HepG2 (cell line): ENCODE measurements around the gene C1QTNF12. TPM values are rescaled to one million over a fixed set of nuclear protein-coding genes. Genes with fewer than 3 reads are reported as not detected.

ENCODE experiments used
- CBFB ChIP-seq: sonication (generic); formaldehyde crosslinking; IDR thresholded peaks from 2 replicates; pipeline ENCODE4 v1.4.0; 2020; ENCODE audit warnings: missing genetic modification reagents
- DNMT3B ChIP-seq: conservative IDR thresholded peaks from 2 replicates; pipeline ENCODE4 v1.6.1; 2016; ENCODE audit warnings: missing biosample characterization, control low read depth
- FOXJ3 ChIP-seq: sonication (generic); formaldehyde crosslinking; IDR thresholded peaks from 2 replicates; pipeline ENCODE4 v1.4.0; 2020; ENCODE audit warnings: missing genetic modification reagents, mild to moderate bottlenecking, borderline replicate concordance
- ISL2 ChIP-seq: sonication (generic); formaldehyde crosslinking; IDR thresholded peaks from 2 replicates; pipeline ENCODE4 v1.5.0; 2020; ENCODE audit warnings: missing genetic modification reagents
- PCBP1 ChIP-seq: fragments of 200-400 bp; formaldehyde crosslinking; IDR thresholded peaks from 2 replicates; pipeline ENCODE4 v1.6.1; 2017; ENCODE audit warnings: mild to moderate bottlenecking, low read depth, low read length, borderline replicate concordance
- SALL1 ChIP-seq: sonication (generic); formaldehyde crosslinking; IDR thresholded peaks from 2 replicates; pipeline ENCODE4 v1.8.0; 2022; ENCODE audit warnings: mild to moderate bottlenecking, missing genetic modification reagents
- ZNF367 ChIP-seq: sonication (generic); formaldehyde crosslinking; IDR thresholded peaks from 2 replicates; pipeline ENCODE4 v1.4.0; 2020; ENCODE audit warnings: missing genetic modification reagents, borderline replicate concordance
- ZNF557 ChIP-seq: sonication (generic); formaldehyde crosslinking; IDR thresholded peaks from 2 replicates; pipeline ENCODE4 v1.4.0; 2020; ENCODE audit warnings: missing genetic modification reagents
- ZNF558 ChIP-seq: sonication (generic); formaldehyde crosslinking; IDR thresholded peaks from 2 replicates; pipeline ENCODE4 v1.9.0; 2022; ENCODE audit warnings: mild to moderate bottlenecking, missing genetic modification reagents, borderline replicate concordance
- ZNF646 ChIP-seq: sonication (generic); formaldehyde crosslinking; IDR thresholded peaks from 2 replicates; pipeline ENCODE4 v1.9.0; 2021; ENCODE audit warnings: mild to moderate bottlenecking, missing genetic modification reagents
- ZNF704 ChIP-seq: sonication (generic); formaldehyde crosslinking; IDR thresholded peaks from 2 replicates; pipeline ENCODE4 v1.8.1; 2023; ENCODE audit warnings: mild to moderate bottlenecking, inconsistent platforms, moderate library complexity, missing genetic modification reagents, borderline replicate concordance
- ZSCAN21 ChIP-seq: sonication (generic); formaldehyde crosslinking; IDR thresholded peaks from 2 replicates; pipeline ENCODE4 v1.8.0; 2022; ENCODE audit warnings: mild to moderate bottlenecking, missing genetic modification reagents, moderate library complexity, borderline replicate concordance
- polyA plus RNA-seq, 8 experiments: library from polyadenylated mRNA; depleted of rRNA in 3 of 8; stranded (reverse) in 7 of 8; unstranded in 1 of 8; fragments of >200 nt; fragmentation: Illumina TruSeq in 4 of 8; extraction: Trizol in 4 of 8; gene quantifications; 2 replicates each; pipeline versions ENCODE4 v1.2.1 to v1.2.3, GENCODE V29; 2011 to 2016; ENCODE audit warnings: low read depth in 4 of 8, missing spikeins in 1 of 8, mixed read lengths in 1 of 8; ENCODE audit not compliant: insufficient read depth in 1 of 8
- total RNA-seq, 5 experiments: library from RNA; depleted of rRNA; stranded (reverse); fragments of >200 nt; fragmentation: Illumina TruSeq; extraction: Trizol; gene quantifications; 2 replicates each; pipeline ENCODE4 v1.2.3, GENCODE V29; 2016; ENCODE audit warnings: low read depth in 1 of 5
- TF ChIP-seq, protein P1 (sequence below): IDR thresholded peaks from 2 replicates; pipeline ENCODE4 v1.4.0; 2020; ENCODE audit warnings: mild to moderate bottlenecking, missing genetic modification reagents
- TF ChIP-seq, protein P2 (sequence below): sonication (generic); formaldehyde crosslinking; IDR thresholded peaks from 2 replicates; pipeline ENCODE4 v1.4.0; 2020; ENCODE audit warnings: missing genetic modification reagents

C1QTNF12 gene
- total and polyA plus RNA-seq, 2 of the 13 experiments (the other 11 are each of a cell fraction or from before 2014, with no cell fraction given), result 0.18 to 0.64 TPM

DNA sequence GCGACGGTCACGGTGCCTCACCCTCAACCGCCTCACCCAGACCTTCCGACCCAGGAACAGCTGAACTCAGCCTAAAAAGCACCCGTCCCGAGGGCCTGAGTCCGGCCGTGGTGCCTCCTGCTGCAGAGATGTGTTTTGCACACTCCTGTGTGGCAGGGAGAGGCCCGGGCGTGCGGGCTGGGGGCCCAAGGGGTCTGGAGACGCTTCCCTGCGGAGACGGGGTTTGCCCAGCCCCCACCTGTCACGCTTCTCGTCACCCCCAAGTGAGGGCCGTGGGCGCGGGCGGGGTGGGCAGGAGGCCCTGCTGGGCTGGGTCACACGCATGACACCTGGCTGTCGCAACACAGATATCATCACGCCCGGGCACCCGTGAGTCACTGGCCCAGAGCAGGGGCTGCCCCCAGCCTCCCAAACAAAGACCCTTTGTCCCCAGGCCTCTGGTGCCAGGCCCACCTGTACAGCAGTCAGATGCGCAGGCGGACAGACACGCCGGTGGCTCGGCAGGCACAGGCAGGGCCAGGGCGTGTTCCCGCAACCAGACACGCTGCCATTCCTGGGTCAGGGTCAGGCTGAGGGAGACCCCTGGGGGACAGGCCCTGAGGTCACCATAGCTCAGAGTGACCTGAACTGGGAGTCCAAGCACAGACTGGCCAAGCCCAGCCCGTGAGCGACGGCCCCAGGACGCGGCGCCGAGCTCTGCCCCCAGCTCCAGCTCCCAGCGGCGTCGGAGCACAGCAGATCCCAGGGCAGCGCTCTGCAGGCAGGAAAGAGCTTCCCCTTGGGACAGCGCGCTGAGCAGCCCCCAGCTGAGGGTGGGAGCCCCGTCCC lies 8.4 kb downstream of the C1QTNF12 start (continued):
- TF ChIP-seq, protein P1, sequence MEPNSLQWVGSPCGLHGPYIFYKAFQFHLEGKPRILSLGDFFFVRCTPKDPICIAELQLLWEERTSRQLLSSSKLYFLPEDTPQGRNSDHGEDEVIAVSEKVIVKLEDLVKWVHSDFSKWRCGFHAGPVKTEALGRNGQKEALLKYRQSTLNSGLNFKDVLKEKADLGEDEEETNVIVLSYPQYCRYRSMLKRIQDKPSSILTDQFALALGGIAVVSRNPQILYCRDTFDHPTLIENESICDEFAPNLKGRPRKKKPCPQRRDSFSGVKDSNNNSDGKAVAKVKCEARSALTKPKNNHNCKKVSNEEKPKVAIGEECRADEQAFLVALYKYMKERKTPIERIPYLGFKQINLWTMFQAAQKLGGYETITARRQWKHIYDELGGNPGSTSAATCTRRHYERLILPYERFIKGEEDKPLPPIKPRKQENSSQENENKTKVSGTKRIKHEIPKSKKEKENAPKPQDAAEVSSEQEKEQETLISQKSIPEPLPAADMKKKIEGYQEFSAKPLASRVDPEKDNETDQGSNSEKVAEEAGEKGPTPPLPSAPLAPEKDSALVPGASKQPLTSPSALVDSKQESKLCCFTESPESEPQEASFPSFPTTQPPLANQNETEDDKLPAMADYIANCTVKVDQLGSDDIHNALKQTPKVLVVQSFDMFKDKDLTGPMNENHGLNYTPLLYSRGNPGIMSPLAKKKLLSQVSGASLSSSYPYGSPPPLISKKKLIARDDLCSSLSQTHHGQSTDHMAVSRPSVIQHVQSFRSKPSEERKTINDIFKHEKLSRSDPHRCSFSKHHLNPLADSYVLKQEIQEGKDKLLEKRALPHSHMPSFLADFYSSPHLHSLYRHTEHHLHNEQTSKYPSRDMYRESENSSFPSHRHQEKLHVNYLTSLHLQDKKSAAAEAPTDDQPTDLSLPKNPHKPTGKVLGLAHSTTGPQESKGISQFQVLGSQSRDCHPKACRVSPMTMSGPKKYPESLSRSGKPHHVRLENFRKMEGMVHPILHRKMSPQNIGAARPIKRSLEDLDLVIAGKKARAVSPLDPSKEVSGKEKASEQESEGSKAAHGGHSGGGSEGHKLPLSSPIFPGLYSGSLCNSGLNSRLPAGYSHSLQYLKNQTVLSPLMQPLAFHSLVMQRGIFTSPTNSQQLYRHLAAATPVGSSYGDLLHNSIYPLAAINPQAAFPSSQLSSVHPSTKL (CRISPR knock-in tag), result peak; percentile 74
- TF ChIP-seq CBFB (CRISPR knock-in tag) (peak; percentile 38; the same call in 1 of the 2 replicates), ZNF704 (CRISPR knock-in tag) (peak; percentile 65; the same call in 1 of the 2 replicates), PCBP1 (peak; percentile 59; the same call in 1 of the 2 replicates), ZNF367 (no peak), ISL2 (CRISPR knock-in tag) (0 out of 2 replicates have a peak, but pooled peaks have one; percentile 23), ZSCAN21 (CRISPR knock-in tag) (peak; percentile 88), ZNF557 (CRISPR knock-in tag) (0 out of 2 replicates have a peak, but pooled peaks have one; percentile 51), FOXJ3 (CRISPR knock-in tag) (no peak), ZNF646 (no peak; the same call in 1 of the 2 replicates), ZNF558 (CRISPR knock-in tag) (peak; percentile 68; the same call in 1 of the 2 replicates), SALL1 (peak; percentile 59; the same call in 1 of the 2 replicates), DNMT3B (CRISPR knock-in tag) (no peak)
- TF ChIP-seq, protein P2, sequence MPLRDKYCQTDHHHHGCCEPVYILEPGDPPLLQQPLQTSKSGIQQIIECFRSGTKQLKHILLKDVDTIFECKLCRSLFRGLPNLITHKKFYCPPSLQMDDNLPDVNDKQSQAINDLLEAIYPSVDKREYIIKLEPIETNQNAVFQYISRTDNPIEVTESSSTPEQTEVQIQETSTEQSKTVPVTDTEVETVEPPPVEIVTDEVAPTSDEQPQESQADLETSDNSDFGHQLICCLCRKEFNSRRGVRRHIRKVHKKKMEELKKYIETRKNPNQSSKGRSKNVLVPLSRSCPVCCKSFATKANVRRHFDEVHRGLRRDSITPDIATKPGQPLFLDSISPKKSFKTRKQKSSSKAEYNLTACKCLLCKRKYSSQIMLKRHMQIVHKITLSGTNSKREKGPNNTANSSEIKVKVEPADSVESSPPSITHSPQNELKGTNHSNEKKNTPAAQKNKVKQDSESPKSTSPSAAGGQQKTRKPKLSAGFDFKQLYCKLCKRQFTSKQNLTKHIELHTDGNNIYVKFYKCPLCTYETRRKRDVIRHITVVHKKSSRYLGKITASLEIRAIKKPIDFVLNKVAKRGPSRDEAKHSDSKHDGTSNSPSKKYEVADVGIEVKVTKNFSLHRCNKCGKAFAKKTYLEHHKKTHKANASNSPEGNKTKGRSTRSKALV (CRISPR knock-in tag), result peak; percentile 70; the same call in 1 of the 2 replicates
